Measurements from ENCODE around the gene APCDD1L.

GRCh38 chr20:58542411-58543095 lies 27.4 kb upstream of the APCDD1L start:
- TF ChIP-seq, protein P1, sequence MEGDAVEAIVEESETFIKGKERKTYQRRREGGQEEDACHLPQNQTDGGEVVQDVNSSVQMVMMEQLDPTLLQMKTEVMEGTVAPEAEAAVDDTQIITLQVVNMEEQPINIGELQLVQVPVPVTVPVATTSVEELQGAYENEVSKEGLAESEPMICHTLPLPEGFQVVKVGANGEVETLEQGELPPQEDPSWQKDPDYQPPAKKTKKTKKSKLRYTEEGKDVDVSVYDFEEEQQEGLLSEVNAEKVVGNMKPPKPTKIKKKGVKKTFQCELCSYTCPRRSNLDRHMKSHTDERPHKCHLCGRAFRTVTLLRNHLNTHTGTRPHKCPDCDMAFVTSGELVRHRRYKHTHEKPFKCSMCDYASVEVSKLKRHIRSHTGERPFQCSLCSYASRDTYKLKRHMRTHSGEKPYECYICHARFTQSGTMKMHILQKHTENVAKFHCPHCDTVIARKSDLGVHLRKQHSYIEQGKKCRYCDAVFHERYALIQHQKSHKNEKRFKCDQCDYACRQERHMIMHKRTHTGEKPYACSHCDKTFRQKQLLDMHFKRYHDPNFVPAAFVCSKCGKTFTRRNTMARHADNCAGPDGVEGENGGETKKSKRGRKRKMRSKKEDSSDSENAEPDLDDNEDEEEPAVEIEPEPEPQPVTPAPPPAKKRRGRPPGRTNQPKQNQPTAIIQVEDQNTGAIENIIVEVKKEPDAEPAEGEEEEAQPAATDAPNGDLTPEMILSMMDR (IDR thresholded peaks at IDR 0.05) = no peak
- TF ChIP-seq NRF1 (IDR thresholded peaks at IDR 0.05; ENCODE audit: low read depth, low read length) = no peak
- no peak for TF ChIP-seq RFX5 (IDR thresholded peaks at IDR 0.05; ENCODE audit: low read length)
- TF ChIP-seq EZH2phosphoT487 (IDR thresholded peaks at IDR 0.05; ENCODE audit: borderline replicate concordance, low read depth) = no peak
- no peak for TF ChIP-seq ELF1 (IDR thresholded peaks at IDR 0.05)
- no peak for TF ChIP-seq MEF2A (IDR thresholded peaks at IDR 0.05; ENCODE audit: borderline replicate concordance, low read depth)
- no peak for TF ChIP-seq POLR2AphosphoS5 (IDR thresholded peaks at IDR 0.05; ENCODE audit: low read depth, low read length)
- TF ChIP-seq MAX (IDR thresholded peaks at IDR 0.05; ENCODE audit: low read depth) = no peak
- TF ChIP-seq, protein P2, sequence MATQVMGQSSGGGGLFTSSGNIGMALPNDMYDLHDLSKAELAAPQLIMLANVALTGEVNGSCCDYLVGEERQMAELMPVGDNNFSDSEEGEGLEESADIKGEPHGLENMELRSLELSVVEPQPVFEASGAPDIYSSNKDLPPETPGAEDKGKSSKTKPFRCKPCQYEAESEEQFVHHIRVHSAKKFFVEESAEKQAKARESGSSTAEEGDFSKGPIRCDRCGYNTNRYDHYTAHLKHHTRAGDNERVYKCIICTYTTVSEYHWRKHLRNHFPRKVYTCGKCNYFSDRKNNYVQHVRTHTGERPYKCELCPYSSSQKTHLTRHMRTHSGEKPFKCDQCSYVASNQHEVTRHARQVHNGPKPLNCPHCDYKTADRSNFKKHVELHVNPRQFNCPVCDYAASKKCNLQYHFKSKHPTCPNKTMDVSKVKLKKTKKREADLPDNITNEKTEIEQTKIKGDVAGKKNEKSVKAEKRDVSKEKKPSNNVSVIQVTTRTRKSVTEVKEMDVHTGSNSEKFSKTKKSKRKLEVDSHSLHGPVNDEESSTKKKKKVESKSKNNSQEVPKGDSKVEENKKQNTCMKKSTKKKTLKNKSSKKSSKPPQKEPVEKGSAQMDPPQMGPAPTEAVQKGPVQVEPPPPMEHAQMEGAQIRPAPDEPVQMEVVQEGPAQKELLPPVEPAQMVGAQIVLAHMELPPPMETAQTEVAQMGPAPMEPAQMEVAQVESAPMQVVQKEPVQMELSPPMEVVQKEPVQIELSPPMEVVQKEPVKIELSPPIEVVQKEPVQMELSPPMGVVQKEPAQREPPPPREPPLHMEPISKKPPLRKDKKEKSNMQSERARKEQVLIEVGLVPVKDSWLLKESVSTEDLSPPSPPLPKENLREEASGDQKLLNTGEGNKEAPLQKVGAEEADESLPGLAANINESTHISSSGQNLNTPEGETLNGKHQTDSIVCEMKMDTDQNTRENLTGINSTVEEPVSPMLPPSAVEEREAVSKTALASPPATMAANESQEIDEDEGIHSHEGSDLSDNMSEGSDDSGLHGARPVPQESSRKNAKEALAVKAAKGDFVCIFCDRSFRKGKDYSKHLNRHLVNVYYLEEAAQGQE (IDR thresholded peaks at IDR 0.05; ENCODE audit: low read depth, low read length) = no peak
- TF ChIP-seq TCF12 (IDR thresholded peaks at IDR 0.05) = no peak
